ENCODE results near the gene SVIL.
"Not testable (repeated sequence)": the region's sequence is repeated elsewhere in the genome, so short reads cannot be mapped to it uniquely, and the experiment has no call there.

Gene SVIL

DNA sequence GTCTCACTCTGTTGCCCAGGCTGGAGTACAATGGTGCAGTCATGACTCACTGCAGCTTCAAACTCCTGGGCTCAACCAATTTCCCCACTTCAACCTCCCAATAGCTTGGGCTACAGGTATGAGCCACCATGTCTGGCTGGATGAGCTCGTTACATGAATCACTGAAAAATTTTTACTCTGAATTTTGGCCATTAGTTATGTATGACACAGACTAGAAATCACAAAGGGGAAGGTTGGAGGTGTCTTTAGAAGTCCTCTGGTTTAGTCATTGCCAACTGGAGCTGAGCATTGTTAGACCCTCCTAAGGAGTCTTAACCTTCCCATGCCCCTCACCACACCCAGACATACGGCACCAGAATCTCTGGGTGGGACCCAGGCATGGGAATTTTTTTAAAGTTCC is 34.7 kb downstream of the SVIL start:
- DNase-seq (ENCODE audit: low read depth) = no peak

DNA sequence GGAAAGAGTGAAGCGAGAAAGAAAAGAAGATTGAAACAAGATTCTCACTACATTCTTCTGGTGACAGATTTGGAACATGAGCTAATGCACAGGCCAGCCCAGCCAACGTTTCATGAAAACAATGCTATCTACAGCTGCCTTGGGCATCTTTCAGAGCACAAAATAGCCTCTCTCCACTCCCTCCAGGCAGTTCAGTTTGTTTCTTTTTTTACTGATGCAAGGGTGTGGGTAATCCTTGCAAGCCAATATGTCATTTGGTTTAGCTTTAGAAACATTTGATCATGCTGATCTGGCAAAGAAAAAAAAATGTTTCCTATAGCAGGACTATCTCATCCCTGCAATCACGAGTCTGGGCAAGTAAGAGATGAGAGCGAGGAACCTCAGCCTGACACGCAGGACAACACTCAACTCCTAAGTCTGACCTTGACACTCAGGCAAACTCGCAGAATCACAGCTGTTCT is 35.9 kb downstream of the SVIL start:
- peak; percentile 52 for DNase-seq (ENCODE audit: low read depth)

DNA sequence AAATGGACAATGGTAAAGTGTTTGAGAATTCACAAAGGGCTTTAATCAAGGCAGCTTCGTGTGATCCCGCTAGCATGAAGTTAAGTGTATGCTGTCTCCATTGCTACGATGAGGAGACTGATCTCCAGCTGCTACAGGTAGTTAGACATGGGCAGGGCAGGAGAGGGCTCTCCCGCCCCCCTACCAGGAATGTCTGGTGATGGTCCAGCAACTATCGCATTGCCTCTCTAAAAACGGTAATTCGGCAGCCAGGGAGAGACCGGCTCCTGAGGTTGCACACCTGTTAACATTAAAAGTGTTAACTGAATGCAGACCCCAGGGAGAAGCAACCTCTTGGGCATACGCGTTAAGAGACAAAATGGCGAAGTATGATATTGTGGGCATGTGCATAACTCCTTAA is 37.9 kb downstream of the SVIL start:
- DNase-seq (ENCODE audit: low read depth) = no peak

DNA sequence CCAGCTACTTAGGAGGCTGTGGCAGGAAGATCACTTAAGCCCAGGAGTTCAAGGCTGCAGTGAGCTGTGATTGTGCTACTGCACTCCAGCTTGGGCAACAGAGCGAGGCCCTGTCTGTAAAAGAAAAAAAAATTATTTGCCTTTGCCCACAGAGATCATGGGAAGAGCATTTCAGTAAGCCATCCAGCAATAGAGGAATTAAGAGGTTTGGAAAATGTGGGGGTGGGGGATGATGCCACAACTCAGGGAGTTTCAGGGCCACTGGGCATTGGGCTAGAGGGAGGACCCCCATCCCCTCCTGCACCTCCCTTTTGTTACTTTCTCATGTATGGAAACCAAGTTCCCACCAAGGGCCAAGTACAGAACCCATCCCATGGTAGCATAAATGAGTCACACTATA is 38.4 kb downstream of the SVIL start:
- no peak for DNase-seq (ENCODE audit: low read depth)

DNA sequence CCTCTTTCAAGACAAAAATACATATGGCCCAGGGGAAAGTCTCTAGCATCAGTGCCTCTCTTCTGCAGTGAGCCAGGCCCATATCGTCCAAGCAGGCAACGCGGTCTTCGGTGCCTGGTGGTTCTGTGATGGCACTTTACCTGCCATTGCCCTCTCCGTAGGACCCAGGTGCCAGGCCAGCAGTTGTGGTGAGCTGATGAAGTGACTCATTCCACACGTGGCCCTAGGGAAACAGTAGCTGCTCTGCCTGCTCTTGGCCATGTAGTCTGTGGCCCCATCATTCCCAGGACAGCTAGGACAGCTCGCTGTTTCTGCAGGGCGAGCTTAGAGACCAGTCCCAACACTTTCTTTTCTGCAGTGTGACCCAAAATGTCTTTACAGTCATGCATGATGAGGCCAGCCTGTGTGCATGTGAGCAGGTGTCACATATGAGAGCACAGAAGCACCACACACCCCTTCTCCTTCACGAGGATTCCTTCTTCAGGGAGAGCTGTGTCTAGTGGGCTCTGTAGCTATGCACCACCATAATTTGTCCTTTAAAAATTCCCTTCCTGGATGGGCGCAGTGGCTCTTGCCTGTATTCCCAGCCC is 39.0 kb downstream of the SVIL start:
- no peak for DNase-seq (ENCODE audit: low read depth)

DNA sequence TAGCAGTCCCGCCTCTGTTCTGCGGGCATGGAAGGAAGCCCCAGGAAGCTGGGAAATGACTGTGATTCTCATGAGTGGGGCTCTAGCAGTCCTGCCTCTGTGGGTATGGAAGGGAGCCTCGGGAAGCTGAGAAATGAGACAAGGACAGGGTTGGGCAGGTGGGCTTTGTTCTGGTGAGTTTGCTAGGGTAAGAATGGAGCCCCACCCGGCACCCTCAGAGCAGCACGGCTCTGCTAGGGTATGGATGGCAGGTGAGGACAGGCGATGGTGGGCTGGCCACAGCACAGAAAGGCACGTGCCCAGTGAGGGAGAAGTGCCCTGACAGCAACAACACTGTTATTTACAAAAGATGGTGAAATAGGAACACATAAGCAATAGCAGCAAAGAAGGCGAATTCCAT is 39.6 kb downstream of the SVIL start:
- no peak for DNase-seq (ENCODE audit: low read depth)

DNA sequence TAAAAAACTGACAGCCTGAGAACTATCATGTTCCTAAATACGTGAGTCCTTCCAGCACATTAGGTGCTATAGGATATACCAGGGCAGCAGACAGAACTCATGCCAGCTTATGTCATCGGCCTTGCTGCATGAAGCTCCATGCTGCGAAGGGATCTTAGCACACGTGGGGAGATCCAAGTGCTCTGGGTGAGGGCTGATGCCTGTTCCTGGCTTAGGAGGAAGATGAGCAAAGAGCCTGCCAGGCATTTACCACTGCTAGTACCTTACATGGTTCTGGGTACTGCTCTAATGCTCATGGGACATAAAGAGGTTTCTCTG is 43.2 kb downstream of the SVIL start:
- DNase-seq (ENCODE audit: low read depth) = no peak

DNA sequence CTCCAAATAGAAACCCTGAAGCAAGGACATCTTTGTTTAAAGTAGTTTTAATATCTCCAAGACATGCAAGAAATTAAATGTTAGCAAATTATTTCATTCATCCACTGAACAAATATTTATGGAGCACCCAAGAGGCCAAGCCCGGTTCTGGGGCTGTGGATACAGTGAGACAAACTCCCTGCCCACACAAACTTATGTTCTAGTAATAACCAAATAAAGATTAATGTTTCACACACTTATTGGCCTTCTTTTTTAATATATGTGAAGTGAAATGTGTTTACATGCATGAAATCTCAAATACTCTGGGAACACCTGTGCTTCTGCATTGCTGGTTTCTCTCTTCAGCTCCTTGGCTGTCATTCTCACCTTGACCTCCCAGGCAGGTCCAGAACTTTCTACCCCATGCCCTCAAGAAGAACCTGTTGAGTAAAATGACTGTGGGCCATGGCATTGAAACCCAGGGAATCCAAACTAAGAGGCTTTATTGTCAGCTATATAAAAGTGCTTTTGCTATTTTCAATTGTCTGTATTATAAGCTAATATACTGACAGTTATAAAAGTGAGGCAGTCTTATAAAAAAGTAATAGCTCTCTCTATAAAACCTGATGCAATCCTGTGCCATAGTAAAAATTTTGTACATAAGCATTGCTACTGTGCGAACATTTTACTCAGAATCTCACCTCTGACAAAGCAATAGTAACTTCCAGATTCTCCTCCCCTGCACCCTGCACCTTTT is 43.7 kb downstream of the SVIL start:
- DNase-seq (ENCODE audit: low read depth) = no peak

DNA sequence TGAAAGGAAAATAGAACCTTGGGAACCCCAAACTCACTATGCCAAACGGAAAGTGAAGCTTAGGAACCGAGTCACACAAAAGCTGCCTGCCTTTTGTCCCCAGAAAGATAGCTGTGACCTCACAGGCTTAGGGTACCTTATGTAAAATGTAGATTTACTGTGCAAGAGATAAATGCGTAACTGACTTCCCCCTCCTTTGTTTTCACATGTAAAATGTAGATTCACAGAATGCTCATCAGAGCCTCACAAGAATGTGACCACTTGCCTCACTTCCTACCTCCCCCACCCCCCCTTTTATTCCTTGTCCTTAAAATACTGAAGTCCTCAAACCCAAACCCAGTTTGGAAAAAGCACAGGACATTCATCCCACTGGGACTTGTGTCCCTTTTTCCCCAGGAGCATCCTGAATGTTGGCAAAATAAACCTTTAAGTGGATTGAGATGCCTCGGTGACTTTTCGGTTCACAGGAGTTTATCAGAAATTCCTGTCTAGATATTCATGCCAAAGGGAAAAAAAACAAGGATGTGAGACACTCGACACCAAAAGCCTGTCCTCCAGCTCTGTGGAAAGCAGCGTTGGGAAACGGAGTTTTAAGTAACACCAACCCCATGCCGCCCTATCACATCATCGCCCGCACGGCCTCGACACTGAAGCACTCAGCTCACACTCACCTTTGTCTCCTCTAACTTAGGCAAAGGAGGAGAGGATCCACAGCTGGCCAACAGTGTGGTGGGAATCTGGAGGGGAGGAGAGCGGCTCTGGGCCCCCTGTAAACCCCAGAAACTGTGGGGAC is 45.9 kb downstream of the SVIL start:
- peak; percentile 74 for DNase-seq (ENCODE audit: low read depth)

DNA sequence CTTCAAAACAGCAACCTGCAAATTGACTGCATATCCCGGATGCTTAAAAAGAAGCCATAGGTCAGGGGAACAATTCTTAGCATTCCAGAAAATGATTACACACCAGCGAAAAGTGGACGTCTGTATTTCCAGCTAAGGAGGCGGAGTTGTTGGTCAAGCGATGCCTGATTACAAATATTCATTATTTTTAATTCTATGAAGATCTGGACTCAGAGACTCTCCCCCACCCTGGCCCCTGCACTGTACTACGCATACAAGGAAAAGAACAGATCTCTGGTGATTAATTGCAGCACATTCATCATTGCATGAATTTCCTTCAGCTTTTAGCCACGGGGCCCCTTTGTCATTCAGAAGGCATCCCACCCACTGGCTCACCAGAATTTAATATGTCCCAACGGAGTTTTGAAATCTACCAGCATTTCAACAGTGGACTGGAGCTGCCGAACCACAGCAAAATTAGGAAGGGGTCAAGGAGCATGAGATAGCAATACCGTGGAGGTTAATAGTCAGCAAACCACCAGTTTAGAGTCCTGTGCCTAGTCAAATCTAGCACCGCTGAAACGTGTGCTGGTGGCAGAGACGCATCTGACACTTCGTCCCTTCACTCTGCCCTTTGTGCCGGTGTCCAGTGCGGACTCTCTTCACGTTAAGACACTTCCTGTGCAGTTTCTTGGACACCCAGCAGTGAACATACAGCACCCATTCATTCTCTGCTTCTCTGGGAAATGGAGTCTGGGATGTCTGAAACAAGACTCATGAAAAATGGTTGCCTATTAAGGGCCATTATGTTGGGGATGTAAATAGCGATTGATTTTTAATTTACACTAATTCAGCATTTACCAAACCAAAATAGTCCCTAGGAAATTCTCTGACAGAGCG is 46.8 kb downstream of the SVIL start:
- peak; percentile 58 for DNase-seq (ENCODE audit: low read depth)

DNA sequence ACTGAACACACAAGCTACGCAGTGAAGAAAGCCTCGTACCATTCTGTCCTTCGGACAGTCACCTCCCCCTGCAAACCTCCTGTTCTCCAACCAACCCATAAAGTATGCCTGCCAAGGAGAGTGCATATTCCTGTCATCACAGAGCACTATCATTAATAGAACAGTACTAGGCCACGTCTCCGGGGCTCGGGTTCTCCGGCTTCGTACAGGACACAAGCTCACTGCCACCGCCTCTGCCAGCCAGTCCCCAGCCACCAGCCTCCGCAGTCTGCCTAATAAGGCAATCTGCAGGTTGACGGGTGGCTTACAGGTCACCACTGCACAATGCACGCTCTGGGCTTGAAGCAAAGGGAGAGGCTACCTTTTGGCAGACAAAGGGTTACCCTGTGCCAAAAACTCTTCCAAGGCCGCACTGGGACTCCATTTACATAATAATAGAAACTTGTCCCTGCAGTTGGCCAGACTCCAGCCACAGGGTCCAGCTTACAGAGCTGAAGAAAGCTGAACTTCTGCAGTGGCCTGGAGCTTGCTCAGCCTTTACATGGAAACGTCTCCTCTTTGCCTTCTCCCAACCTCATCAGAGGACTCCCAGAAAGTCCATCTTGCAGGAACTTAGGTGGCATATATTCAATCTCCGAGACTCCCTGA is 47.5 kb downstream of the SVIL start:
- not testable (repeated sequence) for DNase-seq (ENCODE audit: low read depth)

DNA sequence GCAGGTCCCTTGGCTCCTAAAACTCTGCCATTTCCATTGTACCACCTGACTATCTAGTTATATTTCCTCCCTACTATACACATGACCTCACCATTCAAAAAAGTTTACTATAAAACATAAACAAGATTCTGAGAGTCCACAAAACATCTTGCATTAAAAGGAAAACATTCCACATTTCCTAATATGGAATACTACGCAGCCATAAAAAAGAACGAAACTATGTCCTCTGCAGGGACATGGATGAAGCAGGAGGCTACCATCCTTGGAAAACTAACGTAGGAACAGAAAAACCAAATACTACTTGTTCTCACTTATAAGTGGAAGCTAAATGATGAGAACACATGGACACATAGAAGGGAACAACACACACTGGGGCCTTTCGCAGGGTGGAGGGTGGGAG is 48.3 kb downstream of the SVIL start:
- no peak for DNase-seq (ENCODE audit: low read depth)

DNA sequence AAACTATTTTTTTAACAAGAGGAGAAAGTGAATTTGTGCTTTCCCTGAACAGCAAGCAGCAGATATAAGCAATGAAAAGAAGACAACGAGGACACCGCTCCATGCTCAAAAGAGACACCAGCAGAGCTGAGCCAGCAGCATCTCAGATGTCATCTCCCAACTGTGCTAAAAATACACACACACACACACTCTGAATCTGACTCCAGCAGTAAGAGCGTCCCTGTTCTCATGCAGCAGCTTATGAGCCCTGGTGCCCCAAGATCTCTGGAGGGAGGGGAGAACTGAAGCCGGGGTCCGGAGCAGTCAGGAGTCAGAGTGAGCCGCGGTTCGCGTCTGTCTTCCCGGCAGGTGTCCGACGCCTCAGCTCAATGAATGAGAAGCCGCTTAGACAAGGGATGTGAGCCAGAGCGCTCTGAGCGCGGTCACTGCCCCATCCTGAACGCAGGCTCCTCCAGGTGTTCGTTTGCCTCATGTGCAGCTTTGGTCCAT is 49.2 kb downstream of the SVIL start:
- peak; percentile 30 for DNase-seq (ENCODE audit: low read depth)

DNA sequence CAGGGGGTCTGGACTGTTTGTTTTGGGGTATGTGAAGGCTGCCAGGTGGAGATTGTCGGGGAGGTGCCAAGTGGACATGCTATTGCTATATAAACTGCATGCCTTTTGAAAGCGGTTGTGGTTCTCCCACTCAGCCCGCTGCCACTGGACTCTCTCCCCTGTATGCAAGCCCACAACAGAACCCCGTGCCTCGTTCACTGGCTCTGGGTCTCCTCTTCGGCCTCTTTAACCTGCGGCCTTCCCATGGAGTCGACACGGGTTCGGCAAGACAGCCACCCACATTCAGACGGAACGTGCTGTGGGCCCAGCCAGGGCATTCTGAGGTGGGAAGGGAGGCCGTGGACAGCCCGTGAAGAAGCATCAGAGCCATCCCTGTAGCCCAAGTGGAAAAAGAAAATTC is 50.3 kb downstream of the SVIL start:
- no peak for DNase-seq (ENCODE audit: low read depth)

DNA sequence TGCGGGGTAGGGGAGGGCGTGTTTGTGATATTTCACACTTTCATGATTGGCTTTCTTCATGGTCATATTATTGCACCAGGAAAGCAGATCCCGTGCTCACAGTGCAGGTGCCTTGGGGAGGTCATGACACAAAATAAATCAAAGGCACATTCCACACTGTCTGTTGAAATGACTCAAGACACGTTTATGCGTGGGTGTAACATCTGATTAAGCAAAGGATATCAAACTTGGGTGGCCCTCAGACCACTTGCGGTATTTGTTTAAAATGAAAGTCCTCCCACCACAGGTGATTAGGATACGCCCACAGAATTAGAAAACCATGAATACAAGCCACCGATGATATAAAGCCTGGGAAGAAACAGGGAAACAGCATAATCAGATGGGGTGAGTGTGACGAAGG is 51.1 kb downstream of the SVIL start:
- no peak for DNase-seq (ENCODE audit: low read depth)

DNA sequence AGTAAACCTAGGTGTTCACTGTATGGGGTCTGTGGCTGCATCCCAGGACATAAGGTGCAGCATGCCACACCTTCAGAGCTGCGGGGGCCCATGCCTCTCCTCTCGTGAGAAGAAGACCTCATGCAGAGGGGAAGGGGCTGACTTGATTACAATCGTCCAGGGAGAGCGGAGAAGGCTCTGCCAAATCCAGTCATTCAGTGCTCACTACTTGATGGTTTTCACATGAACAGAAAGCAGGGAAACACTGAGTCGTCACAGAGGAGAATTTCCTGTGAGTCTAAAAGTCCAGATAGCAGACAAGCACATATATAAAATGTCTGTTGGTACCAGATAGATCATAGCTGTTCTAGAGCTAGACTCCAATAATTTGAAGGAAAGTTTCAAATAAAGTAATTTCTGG is 52.0 kb downstream of the SVIL start:
- peak; percentile 72 for DNase-seq (ENCODE audit: low read depth)

DNA sequence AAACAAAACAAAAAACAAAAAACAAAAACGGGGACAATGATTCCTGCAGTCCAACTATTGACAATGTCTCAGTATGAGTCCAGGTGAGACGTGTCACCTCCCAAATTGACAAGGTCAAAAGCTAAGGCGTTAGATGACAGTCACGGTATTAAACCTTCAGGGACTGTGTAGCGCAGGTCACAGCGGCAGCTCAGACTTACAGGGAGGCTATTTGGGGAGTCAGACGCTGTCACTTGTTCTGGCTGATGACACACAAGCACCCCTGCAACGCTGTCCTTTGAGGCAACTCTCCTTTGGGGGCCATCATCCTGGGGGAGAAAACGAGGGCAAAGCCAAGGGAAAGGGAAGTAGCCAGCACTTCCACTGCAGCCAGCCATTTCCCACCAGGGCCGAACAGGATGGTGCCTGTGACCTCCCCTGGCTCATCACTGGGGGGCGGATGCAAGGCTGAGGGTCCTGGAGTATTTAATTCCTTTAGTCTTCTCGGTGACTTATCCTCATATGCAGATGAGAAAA is 55.3 kb downstream of the SVIL start:
- no peak for DNase-seq (ENCODE audit: low read depth)

DNA sequence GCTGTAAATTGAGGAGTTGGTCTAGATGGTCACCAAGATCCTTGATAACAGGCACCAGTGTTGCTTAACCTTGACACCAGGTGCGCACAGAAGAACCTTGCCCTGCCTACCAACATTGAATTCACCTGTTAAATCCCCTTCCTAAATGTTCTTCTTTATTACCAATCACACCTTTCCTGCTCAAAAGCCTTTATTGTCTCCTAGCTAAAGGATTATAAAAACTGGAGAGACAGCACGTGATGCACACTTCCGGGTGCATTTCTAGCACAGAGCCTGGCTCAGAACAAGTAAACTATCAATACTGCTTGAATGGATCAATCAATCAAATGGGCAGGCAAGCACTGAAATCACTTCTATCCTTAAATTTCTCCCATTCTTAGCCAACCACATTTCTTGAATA is 56.3 kb downstream of the SVIL start:
- no peak for DNase-seq (ENCODE audit: low read depth)

DNA sequence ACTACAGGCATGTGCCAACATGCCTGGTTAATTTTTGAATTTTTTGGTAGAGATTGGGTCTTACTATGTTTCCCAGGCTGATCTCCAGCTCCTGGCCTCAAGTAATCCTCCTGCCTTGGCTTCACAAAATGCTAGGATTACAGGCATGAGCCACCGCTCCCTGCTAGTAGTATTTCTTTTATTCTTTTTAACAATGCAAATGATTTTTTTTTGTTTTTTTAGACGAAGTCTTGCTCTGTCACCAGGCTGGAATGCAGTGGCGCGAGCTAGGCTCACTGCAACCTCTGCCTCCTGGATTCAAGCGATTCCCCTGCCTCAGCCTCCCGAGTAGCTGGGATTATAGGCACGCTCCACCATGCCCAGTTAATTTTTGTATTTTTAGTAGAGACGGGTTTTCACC is 58.1 kb downstream of the SVIL start:
- no peak for DNase-seq (ENCODE audit: low read depth)

DNA sequence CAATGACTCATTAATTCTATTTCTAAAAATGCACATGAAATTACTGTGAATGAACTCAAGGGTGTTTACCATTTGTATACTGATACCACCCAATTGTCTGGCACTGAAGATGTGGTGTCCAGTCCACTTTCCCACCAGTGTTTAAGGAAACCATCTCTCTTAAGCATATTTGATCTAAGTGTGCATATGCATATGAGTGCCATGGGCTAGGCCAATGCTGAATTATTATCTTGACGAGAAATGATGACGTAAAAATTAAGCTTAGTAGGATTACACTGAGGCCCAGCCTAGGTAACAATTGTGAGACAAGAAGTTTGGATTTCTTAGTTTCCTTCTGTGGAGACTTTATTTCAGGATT is 59.7 kb downstream of the SVIL start:
- DNase-seq (ENCODE audit: low read depth) = no peak
